Mesothelial cell of epicardium (in vitro differentiated cells): ENCODE data around the gene CTAGE9. TPM values are rescaled to one million over a fixed set of nuclear protein-coding genes. Genes with fewer than 3 reads are reported as not detected.

ENCODE experiments used
- DNase-seq, 2 experiments: peaks; one replicate each; pipeline ENCODE4 v3.0.0; 2021; ENCODE audit warnings: low spot score in 2 of 2; ENCODE audit not compliant: unreplicated experiment in 2 of 2
- H3K27ac Mint-ChIP-seq: 2 replicates; pipeline ENCODE4 v1.8.0; 2021; ENCODE audit warnings: mixed read lengths
- H3K27me3 Mint-ChIP-seq: 2 replicates; pipeline ENCODE4 v1.8.0; 2021; ENCODE audit warnings: low read depth, mixed read lengths
- H3K36me3 Mint-ChIP-seq: 2 replicates; pipeline ENCODE4 v1.8.0; 2021; ENCODE audit warnings: mixed read lengths
- H3K4me1 Mint-ChIP-seq: 2 replicates; pipeline ENCODE4 v1.8.0; 2021; ENCODE audit warnings: mixed read lengths
- H3K4me3 Mint-ChIP-seq: 2 replicates; pipeline ENCODE4 v1.8.0; 2021; ENCODE audit warnings: mild to moderate bottlenecking, moderate library complexity, mixed read lengths
- H3K9me3 Mint-ChIP-seq: 2 replicates; pipeline ENCODE4 v1.8.0; 2021; ENCODE audit warnings: mixed read lengths
- total RNA-seq: library from RNA; stranded (reverse); gene quantifications from 3 replicates; pipeline ENCODE4 v1.2.1, GENCODE V29; 2021
- TF ChIP-seq, protein P1 (sequence below): fragments of 200-600 bp; sonication (generic); IDR thresholded peaks from one replicate; pipeline ENCODE4 v1.5.0; 2021; ENCODE audit warnings: antibody characterized with exemption; ENCODE audit not compliant: unreplicated experiment

CTAGE9 gene
- total RNA-seq, 1 donor from 2014 or later, result 0.16 TPM

DNA sequence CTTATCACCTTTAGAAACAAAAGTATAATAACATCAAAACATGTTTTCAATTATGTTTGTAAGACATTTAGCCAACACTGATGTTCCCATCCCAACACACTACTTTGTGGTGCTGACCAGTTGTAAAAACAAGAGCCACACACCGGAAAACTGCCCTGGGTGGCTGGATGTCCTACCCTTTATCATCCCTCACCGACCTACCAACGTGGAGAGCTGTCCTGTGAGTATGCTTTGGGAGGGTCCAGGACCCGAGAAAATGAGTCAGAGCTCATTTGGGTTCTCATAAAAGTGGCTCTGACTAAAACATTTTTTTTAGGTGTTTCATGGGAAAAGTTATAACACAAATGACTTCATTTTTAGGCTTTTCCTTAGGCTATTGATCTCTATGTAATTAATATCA lies 29.3 kb upstream of the CTAGE9 start:
- Mint-ChIP-seq H3K4me1 (peaks cover 14% of the 10 kb centered on the region), H3K36me3 (no peaks in the 10 kb centered on the region), H3K4me3 (no peak overlapping the region), H3K27ac (no peak overlapping the region), H3K9me3 (no peaks in the 10 kb centered on the region), H3K27me3 (no peaks in the 10 kb centered on the region)
- no peak for DNase-seq
- TF ChIP-seq, protein P1, sequence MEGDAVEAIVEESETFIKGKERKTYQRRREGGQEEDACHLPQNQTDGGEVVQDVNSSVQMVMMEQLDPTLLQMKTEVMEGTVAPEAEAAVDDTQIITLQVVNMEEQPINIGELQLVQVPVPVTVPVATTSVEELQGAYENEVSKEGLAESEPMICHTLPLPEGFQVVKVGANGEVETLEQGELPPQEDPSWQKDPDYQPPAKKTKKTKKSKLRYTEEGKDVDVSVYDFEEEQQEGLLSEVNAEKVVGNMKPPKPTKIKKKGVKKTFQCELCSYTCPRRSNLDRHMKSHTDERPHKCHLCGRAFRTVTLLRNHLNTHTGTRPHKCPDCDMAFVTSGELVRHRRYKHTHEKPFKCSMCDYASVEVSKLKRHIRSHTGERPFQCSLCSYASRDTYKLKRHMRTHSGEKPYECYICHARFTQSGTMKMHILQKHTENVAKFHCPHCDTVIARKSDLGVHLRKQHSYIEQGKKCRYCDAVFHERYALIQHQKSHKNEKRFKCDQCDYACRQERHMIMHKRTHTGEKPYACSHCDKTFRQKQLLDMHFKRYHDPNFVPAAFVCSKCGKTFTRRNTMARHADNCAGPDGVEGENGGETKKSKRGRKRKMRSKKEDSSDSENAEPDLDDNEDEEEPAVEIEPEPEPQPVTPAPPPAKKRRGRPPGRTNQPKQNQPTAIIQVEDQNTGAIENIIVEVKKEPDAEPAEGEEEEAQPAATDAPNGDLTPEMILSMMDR, result no peak

DNA sequence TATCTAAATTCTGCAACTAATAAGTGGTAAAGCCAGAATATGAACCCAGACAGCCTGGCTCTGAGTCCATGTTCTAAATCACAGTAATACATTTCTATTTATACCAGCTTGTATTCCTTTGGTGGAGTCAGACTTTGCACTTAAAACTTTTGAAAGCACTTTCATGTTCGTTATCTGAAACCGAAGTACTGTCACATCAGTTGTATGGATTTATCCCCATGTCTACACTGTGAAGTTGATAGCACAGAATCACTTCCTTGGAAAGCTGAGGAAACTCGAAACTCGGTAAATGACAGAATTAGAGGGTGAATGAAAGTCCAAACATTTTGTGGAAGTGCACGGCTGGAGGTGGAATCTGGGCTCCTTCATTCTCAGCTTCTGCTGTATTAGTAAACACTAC lies 28.3 kb upstream of the CTAGE9 start:
- Mint-ChIP-seq H3K9me3 (no peaks in the 10 kb centered on the region), H3K27me3 (no peaks in the 10 kb centered on the region), H3K27ac (no peak overlapping the region), H3K4me3 (no peak overlapping the region), H3K36me3 (no peaks in the 10 kb centered on the region), H3K4me1 (peaks cover 11% of the 10 kb centered on the region)
- DNase-seq, result no peak
- TF ChIP-seq, protein P1, result no peak

DNA sequence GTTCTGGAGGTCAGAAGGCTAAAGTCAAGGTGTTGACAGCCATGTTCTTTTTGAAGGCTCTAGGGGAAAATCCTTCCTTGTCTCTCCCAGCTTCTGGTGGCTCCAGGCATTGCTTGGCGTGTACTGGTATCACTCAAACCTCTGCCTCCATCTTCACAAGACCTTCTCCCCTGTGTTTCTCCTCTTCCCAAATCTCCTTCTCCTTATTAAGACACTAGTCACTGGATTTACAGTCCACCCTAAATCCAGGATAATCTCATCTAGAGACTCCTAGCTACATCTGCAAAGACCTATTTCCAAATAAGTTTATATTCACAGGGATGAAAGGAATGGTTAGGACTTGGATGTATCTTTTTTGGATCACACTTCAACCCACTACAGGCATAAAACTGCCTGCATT lies 26.0 kb upstream of the CTAGE9 start:
- TF ChIP-seq, protein P1, result no peak
- H3K27ac Mint-ChIP-seq, result no peak overlapping the region
- peaks cover 12% of the 10 kb centered on the region for H3K4me1 Mint-ChIP-seq
- H3K4me3 Mint-ChIP-seq, result no peak overlapping the region
- peaks cover under 1% of the 10 kb centered on the region for H3K9me3 Mint-ChIP-seq
- no peaks in the 10 kb centered on the region for H3K27me3 Mint-ChIP-seq
- no peaks in the 10 kb centered on the region for H3K36me3 Mint-ChIP-seq
- no peak for DNase-seq

DNA sequence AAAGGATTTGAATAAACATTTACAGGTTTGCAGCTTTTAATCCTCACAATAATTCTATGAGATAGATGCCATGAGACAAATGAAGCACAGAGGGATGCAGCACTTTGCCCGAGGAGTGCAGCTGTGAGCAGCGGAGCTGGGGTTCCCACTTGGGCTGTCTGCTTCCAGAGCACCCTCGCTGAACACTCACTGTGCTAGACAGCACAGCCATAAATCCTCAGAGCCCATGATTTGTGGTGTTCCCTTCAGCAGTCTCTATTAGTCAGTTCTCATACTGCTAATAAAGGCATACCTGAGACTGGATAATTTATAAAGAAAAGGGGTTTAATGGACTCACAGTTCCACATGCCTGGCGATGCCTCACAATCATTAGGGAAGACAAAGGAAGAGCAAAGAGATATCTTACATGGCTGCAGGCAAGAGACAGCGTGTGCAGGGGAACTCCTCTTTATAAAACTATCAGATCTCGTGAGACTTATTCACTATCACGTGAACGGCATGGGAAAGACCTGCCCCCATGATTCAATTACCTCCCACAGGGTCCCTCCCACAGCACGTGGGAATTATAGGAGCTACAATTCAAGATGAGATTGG lies 25.3 kb upstream of the CTAGE9 start:
- H3K27me3 Mint-ChIP-seq, result no peaks in the 10 kb centered on the region
- H3K27ac Mint-ChIP-seq, result peak overlapping the region; percentile 11
- H3K4me1 Mint-ChIP-seq, result peaks cover 14% of the 10 kb centered on the region
- H3K9me3 Mint-ChIP-seq, result peaks cover 7% of the 10 kb centered on the region
- no peaks in the 10 kb centered on the region for H3K36me3 Mint-ChIP-seq
- no peak for DNase-seq
- peak overlapping the region; percentile 16 for H3K4me3 Mint-ChIP-seq
- TF ChIP-seq, protein P1, result no peak

DNA sequence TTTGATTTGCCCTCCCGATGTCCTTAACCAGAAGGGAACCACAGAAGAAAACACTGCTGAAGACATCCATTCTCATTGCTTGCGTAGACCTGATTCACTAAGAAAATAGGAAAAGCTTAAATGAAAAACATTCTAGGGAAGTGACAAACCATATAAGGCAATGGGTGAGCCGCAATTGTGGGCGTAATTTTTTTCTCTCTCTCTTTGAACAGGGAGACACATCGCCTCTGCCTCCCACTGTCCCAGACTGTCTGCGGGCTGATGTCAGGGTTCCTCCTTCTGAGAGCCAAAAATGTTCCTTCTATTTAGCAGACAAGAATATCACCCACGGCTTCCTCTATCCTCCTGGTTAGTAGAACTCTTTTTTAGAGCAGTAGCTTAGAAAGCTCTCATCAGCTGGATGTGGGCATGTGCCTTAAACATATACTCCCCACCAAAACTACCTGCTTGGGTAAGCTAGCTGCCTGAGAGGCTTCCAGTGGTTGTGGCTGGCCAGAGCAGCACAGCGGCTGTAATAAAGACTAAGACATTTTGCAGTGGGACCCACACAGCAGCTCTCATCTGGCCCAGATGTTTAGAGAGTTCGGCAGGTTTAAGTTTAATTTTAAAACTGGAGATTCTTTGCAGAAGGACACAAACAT lies 22.7 kb upstream of the CTAGE9 start:
- no peak overlapping the region for H3K27ac Mint-ChIP-seq
- TF ChIP-seq, protein P1, result no peak
- peaks cover 19% of the 10 kb centered on the region for H3K4me1 Mint-ChIP-seq
- no peak for DNase-seq
- no peak overlapping the region for H3K4me3 Mint-ChIP-seq
- peaks cover 14% of the 10 kb centered on the region for H3K9me3 Mint-ChIP-seq
- H3K36me3 Mint-ChIP-seq, result no peaks in the 10 kb centered on the region
- no peaks in the 10 kb centered on the region for H3K27me3 Mint-ChIP-seq

DNA sequence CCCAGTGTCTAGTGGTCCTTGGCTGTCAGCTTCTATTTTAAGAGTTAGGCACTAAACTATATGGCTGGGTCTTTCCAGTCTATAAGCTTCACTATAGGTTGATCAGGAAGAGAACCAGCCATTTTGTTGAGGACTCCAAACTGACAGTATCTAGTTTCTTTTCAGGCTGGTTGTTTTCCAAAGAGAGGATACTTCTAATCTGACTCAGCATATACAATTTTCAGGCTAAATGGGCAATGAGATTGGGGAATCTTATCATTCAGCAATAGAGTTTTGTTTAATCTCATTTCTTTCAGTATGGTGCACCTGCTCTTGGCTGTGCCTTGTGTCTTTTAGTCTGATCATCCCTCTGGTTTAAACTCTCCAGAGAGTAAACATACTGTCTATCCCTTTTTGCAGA lies 20.4 kb upstream of the CTAGE9 start:
- Mint-ChIP-seq H3K4me3 (no peak overlapping the region), H3K27me3 (no peaks in the 10 kb centered on the region), H3K27ac (no peak overlapping the region), H3K36me3 (peaks cover 6% of the 10 kb centered on the region), H3K9me3 (peaks cover 22% of the 10 kb centered on the region), H3K4me1 (peaks cover 18% of the 10 kb centered on the region)
- DNase-seq, result no peak
- TF ChIP-seq, protein P1, result no peak
